ENCODE measurements around the gene FLT4.

- TF ChIP-seq EZH2 (IDR thresholded peaks at IDR 0.05; ENCODE audit: low read length, unreplicated experiment) (no peak), EZH2phosphoT487 (IDR thresholded peaks at IDR 0.05; ENCODE audit: borderline replicate concordance, low read length) (no peak)
These were observed 3.0 kb downstream of the FLT4 start for GRCh38 chr5:180646289-180646962.

Data from PC-3 (cell line).